Measurements from ENCODE around the gene CACNA1C.

DNA sequence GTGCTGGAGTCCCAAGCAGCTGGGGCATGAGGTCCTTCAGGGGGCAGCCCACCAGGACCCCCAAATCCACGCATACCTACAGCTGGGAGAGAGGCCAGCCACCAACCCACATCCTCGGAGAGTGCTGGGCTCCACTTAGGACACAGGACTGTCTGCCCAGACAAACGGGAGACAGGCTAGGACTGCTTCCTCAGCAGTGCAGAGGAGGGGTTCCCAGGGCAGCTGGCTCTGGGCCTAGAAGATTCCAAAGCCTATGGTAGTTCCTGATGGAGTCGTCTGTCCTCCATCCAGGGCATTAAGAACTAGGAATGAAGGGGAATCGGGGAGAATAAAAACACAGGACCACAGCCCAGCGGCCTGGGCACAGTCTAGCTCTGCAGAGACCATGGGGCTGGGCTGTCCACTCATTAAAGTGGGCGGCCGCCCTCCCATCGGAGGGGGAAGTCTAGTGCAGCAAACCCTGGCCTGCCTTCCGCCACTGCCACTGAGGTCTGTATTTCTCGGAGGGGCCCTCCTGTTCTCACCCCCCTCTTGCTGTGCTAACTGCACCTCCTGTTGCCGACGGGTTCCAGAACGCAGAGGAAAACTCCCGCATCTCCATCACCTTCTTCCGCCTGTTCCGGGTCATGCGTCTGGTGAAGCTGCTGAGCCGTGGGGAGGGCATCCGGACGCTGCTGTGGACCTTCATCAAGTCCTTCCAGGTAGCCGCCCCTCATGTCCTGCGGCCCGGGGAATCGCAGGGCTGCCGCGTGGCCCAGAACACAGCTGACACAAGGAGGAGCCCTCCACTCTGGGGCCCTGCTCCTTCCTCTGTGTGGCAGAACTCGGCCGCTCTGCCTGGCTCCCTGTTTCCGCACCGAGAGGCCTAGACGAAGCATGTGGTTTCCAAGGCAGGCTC is 598.5 kb downstream of the CACNA1C start:
- TF ChIP-seq EZH2phosphoT487 (IDR thresholded peaks at IDR 0.05; ENCODE audit: borderline replicate concordance, low read length) (no peak), CTCF (IDR thresholded peaks at IDR 0.05; ENCODE audit: low read depth, low read length, poor library complexity, severe bottlenecking) (no peak)

Data from DOHH2 (cell line).